Motor neuron (in vitro differentiated cells): ENCODE data around the gene PCSK4. TPM values are rescaled to one million over a fixed set of nuclear protein-coding genes. Genes with fewer than 3 reads are reported as not detected.

Experiments
- ATAC-seq, 8 experiments: fragments of 200-7000 bp; cut with Tn5 transposase; replicated peaks in 6 of 8; 2 replicates each; pipeline ENCODE4 v1.8.0; 2021; ENCODE audit warnings: mild to moderate bottlenecking in 8 of 8, moderate library complexity in 8 of 8
- H3K27ac ChIP-seq, 2 donors: fragments of 250-450 bp; sonication (Bioruptor Pico); 2 replicates each; pipeline ENCODE4 v1.9.0; 2021; ENCODE audit warnings: antibody characterized with exemption in 2 of 2, mild to moderate bottlenecking in 2 of 2, moderate library complexity in 1 of 2
- H3K4me1 ChIP-seq, 2 donors: fragments of 250-450 bp; sonication (Bioruptor Pico); replicated peaks in 1 of 2; 2 replicates each; pipeline ENCODE4 v1.6.1; 2021; ENCODE audit warnings: antibody characterized with exemption in 2 of 2, mild to moderate bottlenecking in 2 of 2, moderate library complexity in 1 of 2
- H3K4me3 ChIP-seq, 5 donors: fragments of 250-450 bp; sonication (Bioruptor Pico); 2 replicates each; pipeline ENCODE4 v1.9.0; 2021; ENCODE audit warnings: antibody characterized with exemption in 5 of 5, mild to moderate bottlenecking in 5 of 5, moderate library complexity in 4 of 5
- WGBS, 10 experiments: fragments of 450-650 bp; shearing (Covaris generic); methylation state at CpG; one replicate each; pipeline ENCODE4 v1.0.0; 2022; 5-methylcytosine and 5-hydroxymethylcytosine counted together
- in situ Hi-C, 9 experiments: fragments of 400-800 bp; cut with MboI; loops; one replicate each; pipeline ENCODE4 v1.15.0; 2021; ENCODE audit warnings: low sequenced_read_pairs in 9 of 9, low pct_unique_long_range_greater_than_20kb in 2 of 9; ENCODE audit not compliant: unreplicated experiment in 9 of 9
- total RNA-seq, 8 experiments: library from RNA; unstranded; fragments of 300-600 nt; gene quantifications; 2 replicates each; pipeline versions ENCODE4 v1.2.3 to v1.2.4, GENCODE V29; 2022

The PCSK4 gene
- total RNA-seq, 8 experiments from 2014 or later, result 1.9 to 5.6 (median 4.4) TPM

DNA sequence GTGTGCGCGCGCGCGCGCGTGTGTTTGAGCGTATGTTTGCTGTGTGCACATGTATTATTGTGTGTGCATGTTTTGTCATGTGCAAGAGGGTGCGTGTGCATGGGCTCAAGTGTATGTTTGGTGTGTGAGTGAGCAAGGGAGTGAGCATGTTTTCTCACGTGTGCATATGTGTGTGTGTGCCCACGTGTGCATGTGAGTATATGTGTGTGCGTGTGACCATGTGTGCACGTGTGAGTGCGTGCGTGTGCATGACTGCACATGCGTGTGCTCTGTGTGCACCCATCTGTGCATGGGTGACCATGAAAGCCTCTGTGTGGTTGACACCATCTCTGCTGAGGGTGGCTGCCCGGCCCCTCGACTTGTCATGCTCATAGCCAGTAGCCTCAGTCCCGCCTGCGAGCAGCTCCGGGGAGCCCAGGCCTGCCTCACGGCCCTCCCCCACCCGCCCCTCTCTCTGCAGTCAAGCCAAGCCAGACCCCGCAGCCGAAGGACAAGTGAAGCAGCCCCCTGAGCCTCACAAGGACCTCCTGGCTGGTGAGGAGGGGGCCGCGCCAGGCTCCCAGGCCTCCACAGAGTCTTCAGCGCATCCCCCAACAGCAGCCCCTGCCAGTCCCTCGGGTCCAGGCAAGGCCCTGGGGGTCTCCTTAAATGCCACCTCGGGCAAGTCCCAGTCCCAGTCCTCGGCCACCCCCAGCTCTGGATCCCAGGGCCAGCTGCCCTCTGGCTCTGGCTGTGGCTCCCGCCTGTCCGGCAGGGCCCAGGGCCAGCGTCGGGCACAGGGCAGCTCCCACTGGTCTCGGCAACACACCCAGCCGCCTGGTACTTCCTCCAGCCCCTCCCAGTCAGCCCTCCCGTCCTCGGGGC lies 6.8 kb upstream of the PCSK4 start:
- peak in 5 of 8 experiments; percentile 8 to 20 (median 15) for ATAC-seq
- in situ Hi-C loops, result no loop called here
- Histone ChIP-seq H3K27ac (no peak overlapping the region), H3K4me1 (peaks cover 12 to 21% of the 10 kb centered on the region in 2 donors), H3K4me3 (no peak overlapping the region)
- 63 to 100% (median 82%) methylated on average over 2 to 8 of the region's 39 CpGs; no CpG with 5 or more reads in 7 of the 10 experiments for WGBS, 10 experiments

DNA sequence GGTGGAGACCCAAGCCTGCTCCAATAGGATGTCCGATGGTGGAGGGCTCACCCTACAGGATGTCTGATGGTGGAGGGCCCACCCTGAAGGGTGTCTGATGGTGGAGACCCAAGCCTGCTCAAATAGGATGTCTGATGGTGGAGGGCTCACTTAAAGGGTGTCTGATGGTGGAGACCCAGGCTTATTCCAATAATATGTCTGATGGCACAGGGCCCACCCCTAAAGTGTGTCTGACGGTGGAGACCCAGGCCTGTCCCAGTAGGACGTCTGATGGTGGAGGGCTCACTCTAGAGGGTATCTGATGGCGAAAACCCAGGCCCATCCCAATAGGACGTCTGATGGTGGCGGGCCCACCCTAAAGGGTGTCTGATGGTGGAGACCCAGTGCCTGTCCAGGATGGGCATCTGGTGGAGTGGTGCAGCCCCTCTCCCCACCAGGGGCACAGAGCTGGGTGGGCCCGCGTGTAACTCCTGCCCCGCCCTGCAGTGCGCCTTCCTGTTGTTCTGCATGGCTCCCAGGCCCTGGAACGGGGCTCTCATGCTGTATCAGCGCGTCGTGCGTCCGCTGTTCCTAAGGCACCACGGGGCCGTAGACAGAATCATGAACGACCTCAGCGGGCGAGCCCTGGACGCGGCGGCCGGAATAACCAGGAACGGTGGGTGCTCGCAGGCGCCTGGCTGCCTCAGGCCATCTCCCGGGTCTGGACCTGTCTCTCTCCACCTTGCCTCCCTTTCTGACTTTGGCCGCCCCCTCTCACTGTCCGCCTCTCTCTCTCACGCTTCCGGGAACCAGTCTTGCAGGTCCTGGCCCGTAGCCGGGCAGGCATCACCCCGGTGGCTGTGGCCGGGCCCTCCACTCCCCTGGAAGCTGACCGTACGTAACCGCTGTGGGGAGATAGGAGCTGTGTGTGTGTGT lies 5.9 kb upstream of the PCSK4 start:
- Histone ChIP-seq H3K27ac (no peak overlapping the region), H3K4me1 (peaks cover 12 to 21% of the 10 kb centered on the region in 2 donors), H3K4me3 (no peak overlapping the region)
- peak in 3 of 8 experiments; percentile 2 to 5 (median 3) for ATAC-seq
- in situ Hi-C loops, result no loop called here
- WGBS, 10 experiments, result 28 to 68% (median 40%) methylated on average over 2 to 10 of the region's 40 CpGs; no CpG with 5 or more reads in 7 of the 10 experiments

DNA sequence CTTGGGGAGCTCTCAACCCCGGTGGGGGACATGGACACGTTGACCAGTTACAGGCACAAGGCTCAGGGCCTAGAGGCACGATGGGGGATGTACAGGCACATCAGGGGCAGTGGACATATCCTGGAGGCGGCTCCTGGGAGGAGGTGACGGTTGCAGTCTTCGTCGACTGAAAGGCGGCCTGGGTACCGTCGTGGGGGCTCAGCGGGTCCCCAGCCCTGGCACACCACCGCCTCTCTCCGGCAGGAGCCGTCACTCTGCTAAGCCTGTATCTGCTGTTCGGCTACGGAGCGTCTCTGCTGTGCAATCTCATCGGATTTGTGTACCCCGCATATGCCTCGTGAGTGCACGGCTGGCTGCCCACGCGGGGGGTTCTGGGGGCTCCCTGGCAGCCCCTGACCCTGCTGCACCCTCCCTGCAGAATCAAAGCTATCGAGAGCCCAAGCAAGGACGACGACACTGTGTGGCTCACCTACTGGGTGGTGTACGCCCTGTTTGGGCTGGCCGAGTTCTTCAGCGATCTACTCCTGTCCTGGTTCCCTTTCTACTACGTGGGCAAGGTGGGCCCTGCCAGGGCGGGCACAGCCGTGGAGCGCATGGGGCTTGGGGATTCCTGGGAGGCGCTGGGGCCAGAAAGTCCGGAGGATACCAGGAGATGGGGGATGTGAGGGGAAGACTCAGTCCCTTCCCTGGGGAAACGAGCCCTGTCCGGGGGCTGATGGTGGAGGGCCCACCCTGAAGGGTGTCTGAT lies 5.1 kb upstream of the PCSK4 start:
- Histone ChIP-seq H3K4me1 (peaks cover 12 to 21% of the 10 kb centered on the region in 2 donors), H3K27ac (no peak overlapping the region), H3K4me3 (no peak overlapping the region)
- no peak for ATAC-seq
- 63 to 100% (median 80%) methylated on average over 1 to 7 of the region's 37 CpGs; no CpG with 5 or more reads in 5 of the 10 experiments for WGBS, 10 experiments
- in situ Hi-C loops, result no loop called here

DNA sequence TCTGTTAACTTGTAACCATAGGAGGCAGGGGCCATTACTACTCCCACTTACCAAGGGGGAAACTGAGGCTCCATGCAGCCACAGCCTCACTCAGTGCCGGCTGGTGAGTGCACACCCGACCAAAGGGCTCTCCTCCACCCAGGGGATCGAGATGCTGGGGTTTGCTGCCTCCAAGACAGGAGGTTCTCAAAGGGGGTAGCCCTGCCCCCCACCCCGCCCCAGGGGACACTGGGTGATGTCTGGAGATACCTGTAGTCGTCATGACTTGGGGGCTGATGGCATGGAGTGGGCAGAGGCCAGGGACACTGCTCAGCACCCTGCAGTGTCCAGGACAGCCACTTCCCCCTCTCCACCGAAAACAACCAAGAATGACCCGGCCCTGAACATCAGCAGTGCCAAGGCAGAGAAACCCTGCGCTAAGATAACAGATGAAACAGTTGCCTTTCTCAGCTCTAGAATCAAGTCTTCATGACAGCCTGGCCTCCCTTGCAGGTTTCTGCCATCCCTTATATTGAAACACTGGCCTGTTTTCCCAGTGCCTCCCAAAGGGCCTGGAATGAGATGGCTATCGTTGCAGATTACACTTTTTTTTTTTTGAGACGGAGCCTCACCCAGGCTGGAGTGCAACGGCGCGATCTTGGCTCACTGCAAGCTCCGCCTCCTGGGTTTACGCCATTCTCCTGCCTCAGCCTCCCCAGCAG lies 4.1 kb upstream of the PCSK4 start:
- H3K4me1 ChIP-seq, result peaks cover 19 to 28% of the 10 kb centered on the region in 2 donors
- ATAC-seq, result no peak
- H3K4me3 ChIP-seq, result no peak overlapping the region
- in situ Hi-C loops, result no loop called here
- H3K27ac ChIP-seq, result no peak overlapping the region
- 70 to 90% (median 75%) methylated on average over 2 of the region's 15 CpGs; no CpG with 5 or more reads in 7 of the 10 experiments for WGBS, 10 experiments

DNA sequence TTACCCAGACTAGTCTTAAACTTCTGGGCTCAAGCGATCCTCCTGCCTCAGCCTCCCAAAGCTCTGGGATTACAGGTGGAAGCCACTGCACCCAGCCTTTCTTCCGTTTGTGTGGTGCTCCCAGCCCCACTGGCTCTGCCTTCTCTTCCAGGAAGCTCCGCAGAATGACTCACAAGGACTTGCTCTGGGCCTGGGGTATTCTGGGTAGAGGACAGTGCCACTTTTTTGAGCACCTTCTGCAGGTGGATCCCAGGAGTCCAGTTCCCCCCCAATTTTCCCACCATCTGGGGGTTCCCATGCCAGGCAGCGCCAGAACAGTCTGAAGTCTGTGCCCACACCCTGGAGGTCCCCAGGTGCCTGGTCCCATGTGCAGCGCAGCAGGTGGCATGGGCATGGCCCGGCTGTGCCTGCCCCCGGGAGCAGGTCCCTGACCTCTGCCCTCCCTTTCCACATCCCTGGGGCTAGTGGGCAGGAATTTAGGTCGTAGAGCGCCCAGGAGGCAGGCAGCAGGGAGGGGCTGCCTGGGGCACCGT lies 2.4 kb upstream of the PCSK4 start:
- Histone ChIP-seq H3K4me3 (no peak overlapping the region), H3K27ac (no peak overlapping the region), H3K4me1 (peaks cover 15 to 23% of the 10 kb centered on the region in 2 donors)
- in situ Hi-C loops, result no loop called here
- WGBS, 10 experiments, result 36 to 80% (median 45%) methylated on average over 1 to 4 of the region's 10 CpGs; no CpG with 5 or more reads in 4 of the 10 experiments
- no peak for ATAC-seq

DNA sequence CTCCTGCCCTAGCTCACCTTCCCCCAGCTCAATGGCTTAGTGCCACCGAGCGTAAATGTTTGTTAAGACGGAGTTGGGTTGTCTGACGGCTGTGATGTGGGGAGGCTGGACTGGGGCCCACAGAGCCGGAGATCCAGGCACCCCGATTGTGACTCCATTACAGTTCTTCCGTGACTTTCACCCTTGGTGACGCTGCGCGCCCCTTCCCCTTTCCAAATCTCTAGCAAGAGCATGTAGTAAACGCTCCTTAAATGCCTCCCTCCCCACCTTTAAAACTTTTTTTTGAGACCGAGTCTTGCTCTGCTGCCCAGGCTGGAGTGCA lies 1.7 kb upstream of the PCSK4 start:
- peak overlapping the region in 1 of 5 donors; percentile 45 for H3K4me3 ChIP-seq

DNA sequence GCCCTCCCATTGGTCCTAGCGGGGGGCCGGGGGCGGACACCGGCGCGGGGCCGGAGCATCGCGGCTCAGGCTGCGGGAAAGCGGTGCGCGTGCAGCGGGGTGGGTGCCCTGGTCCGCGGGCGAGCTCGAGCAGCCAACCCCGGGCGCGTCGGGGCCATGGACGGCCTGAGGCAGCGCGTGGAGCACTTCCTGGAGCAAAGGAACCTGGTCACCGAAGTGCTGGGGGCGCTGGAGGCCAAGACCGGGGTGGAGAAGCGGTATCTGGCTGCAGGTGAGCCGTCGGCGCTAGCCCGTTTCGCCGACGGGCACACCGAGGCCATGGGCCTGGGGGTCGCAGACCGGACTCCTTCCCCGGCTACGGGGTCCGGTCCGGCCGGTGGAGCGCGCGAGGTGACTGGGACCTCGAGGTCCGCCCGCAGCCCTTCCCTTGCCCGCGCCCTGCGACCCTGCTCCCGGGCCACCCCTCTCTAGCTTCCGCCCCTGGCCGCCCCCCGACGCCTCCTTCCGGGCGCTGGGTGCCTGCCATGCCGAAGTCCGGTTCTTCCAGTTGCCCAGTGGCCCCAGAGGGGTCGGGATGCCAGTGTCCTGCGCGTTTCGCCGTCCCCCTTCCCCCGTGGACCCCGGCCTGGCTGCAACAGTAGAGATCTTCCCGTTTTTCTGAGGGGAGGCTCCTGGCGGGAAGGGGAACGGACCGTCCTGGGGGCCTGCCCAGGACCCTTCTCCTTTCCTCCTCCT lies 1.1 kb upstream of the PCSK4 start, which contains the start of gene REEP6:
Gene REEP6 (plus strand): TSS at position 68 of the 735 bp plus-strand sequence. CDS start 89 bp downstream, at position 157.
- H3K4me3 ChIP-seq, result peak within 1 kb of the TSS; percentile 40 to 47 (median 46)
- in situ Hi-C loops, result no loop called here
- H3K4me1 ChIP-seq, result peaks cover 14 to 15% of the 10 kb centered on the region in 2 donors
- WGBS, 10 experiments, result 0 to 11% (median 2%) methylated on average over 2 to 11 of the region's 73 CpGs; no CpG with 5 or more reads in 6 of the 10 experiments
- ATAC-seq, result no peak
- H3K27ac ChIP-seq, result peak within 1 kb of the TSS; percentile 79 to 80

More for the DNA sequence above, 1.7 kb upstream of the PCSK4 start:
- 17 to 81% (median 58%) methylated on average over 1 to 6 of the region's 12 CpGs; no CpG with 5 or more reads in 4 of the 10 experiments for WGBS, 10 experiments
- Histone ChIP-seq H3K27ac (no peak overlapping the region), H3K4me1 (peaks cover 15 to 18% of the 10 kb centered on the region in 2 donors)
- in situ Hi-C loops, result no loop called here
- ATAC-seq, result no peak

DNA sequence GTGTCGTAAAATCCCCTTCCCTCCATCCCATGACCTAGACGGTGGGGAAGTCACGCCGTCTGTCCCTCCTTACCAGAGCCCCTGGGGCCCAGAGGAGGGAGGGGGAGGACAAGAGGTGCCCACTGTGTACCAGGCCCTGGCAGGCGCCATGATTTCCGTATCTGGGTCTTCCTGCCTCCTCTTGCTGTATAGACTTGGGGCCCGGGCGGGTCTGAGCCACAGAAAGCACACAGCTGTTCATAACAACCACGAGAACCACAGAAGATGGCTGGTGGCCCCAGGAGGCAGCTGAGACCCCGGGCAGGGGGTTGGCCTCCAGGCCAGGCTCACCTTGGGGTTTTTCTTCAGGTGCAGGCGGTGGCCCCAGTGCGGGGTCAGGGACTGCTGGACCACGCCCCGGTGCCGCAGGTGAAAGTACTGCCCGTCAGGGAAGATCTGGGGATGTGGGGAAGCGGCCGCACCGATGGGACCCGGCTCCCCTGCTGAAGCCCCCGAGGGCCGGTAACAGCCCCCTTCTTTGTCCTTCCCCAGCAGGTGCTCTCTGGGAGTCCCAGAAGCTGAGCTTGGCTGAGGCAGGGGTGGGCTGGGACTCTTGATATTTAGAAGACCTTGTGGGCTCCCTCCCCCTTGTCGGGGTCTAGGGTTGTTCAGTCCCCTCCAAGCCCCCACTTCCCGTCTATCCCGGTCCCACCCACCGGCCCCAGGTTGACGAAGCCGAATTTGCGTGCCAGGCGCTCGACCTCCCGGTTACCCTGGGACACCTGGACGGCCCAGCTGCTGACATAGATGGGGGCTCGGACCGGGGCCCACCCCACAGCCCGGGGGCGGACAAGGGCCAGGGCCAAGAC lies 463 bp downstream of the PCSK4 start:
- H3K27ac ChIP-seq, result peak overlapping the region; percentile 79 to 80
- H3K4me1 ChIP-seq, result peaks cover 14 to 15% of the 10 kb centered on the region in 2 donors
- H3K4me3 ChIP-seq, result peak overlapping the region; percentile 37 to 47 (median 46)
- in situ Hi-C loops, result no loop called here
- no CpG with 5 or more reads among the region's 37 CpGs for WGBS, 10 experiments
- ATAC-seq, result no peak

DNA sequence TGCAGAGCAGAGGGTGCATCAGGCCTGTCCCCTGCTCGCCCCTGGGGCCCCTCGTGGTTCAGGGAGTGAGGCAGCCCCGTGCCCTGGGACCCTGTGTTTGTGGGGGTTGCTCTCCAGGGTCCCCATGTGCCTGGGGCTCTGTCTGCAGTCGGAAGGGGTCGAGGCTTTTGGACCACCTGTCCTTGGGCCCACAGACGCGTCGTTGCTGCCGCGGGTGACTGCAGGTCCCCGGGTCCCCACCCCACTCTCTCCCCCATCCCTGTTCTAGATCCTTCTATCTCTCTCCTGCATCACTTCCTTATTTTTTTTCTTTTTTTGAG lies 1.9 kb downstream of the PCSK4 start:
- no peak for ATAC-seq
- no peak overlapping the region for H3K27ac ChIP-seq

DNA sequence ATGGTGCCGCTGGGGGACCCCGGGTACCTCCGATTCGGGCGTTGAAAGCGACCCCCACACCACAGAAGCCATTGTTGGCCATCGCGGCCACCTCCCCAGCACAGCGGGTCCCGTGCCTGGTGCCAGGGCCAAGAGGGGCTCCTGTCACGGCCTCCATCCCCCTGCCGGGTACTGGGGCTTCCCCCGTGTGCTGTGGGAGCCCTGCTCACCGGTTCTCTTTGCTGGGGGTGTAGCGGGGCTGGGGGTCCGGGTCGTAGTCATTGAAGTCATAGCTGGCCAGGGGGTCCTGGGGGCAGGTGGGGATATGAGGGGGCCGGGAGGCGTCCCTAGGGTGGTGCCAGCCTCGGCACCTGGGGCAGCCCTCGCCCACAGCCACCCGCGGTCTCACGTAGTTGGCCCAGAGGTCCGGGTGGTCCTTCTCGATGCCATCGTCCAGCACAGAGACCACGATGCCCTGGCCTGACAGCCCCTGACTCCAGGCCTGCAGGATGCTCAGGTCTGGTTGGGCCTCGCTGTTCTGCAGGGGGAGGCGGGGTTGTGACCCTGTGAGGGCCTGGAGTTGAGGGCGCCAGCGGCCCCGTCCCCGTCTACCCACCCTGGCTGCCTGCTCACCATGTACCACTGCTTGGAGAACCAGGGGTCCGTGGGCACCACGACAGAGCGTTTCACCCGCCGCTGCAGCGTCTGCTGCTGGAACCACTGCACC lies 2.4 kb downstream of the PCSK4 start:
- Histone ChIP-seq H3K27ac (no peak overlapping the region), H3K4me3 (no peak overlapping the region), H3K4me1 (peaks cover 8% of the 10 kb centered on the region in 2 donors)
- ATAC-seq, result no peak
- in situ Hi-C loops, result no loop called here
- no CpG with 5 or more reads among the region's 40 CpGs for WGBS, 10 experiments

More for the DNA sequence above, 1.9 kb downstream of the PCSK4 start:
- Histone ChIP-seq H3K4me1 (peaks cover 13% of the 10 kb centered on the region in 2 donors), H3K4me3 (no peak overlapping the region)
- 73% methylated on average over 3 of the region's 11 CpGs; no CpG with 5 or more reads in 9 of the 10 experiments for WGBS, 10 experiments
- in situ Hi-C loops, result no loop called here
